HG02870 (cell line): Measurements from ENCODE around the gene AK9.

Experiments
- ATAC-seq: cut with Tn5 transposase; IDR thresholded peaks from one replicate; pipeline ENCODE4 v1.9.1; 2021; ENCODE audit warnings: mild to moderate bottlenecking, moderate library complexity; ENCODE audit not compliant: unreplicated experiment

Gene AK9

DNA sequence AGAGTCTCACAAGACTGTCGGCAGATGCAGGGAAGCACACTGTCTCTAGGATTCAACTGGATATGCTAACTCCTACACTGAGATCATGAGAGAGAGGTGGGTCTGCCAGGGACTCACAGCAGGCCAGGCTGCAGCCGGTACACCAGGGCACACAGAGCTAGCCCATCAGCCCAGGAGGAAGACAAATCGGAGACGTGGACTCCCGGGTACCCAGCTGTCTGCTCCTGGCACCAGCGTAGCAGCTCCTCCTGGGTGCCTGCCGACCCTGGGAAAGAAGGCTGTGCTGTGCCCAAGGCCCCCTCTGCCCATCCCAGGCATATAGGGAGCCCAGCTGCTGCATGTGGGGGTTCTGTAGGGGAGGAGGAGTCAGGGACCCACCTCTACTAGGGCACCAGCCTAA, 242.4 kb downstream of the AK9 start:
- no peak for ATAC-seq

DNA sequence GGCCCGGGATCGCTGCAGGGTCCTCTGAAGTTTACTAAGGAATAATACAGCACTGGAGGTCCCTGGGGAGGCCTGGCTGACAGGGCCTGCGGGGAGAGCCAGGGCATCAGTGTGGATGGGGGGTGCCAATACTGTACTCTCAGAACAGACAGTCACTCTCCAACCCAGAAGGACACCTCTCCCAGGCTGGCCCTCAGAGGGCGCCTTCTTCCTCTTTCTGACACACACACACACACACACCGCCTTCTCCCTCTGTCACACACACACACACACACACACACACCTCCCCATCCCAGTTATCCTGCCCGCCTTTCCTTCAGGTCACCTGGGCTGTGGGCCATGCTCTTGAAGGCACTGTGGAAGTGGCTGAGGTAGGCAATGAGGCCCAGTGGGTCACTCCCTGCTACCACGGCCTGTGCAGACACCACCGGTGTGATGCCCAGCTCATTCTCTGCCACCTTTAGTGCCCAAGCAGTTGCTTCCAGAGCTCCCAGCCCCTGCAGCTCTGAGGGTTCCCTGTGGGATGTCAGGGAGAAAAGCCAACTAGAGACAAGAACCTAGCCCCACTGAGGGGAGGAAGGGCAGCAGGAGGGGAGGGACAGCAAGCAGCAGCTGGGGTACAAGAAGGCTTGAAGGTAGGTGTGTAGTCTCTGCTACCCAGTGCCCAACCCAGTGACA, 243.0 kb downstream of the AK9 start:
- no peak for ATAC-seq

DNA sequence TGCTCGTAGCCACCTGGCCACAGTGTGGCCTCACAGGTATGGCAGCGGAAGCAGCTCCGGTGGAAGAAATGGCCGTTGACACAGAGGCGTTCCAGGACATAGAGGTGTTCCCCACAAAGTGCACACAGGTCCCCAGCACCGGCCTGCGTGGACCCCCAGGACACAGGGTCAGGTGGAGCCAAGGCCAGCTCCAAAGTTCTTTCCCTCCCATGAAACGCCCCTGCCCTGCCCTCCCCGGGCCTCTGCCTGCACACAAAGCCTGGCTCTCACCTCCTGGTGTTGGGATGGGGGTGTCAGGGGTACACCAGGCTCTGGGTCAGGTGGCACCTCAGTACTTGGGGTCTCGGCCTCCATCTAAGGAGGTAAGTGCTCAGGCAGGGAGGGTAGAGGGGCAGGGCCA, 243.9 kb downstream of the AK9 start:
- ATAC-seq: no peak

DNA sequence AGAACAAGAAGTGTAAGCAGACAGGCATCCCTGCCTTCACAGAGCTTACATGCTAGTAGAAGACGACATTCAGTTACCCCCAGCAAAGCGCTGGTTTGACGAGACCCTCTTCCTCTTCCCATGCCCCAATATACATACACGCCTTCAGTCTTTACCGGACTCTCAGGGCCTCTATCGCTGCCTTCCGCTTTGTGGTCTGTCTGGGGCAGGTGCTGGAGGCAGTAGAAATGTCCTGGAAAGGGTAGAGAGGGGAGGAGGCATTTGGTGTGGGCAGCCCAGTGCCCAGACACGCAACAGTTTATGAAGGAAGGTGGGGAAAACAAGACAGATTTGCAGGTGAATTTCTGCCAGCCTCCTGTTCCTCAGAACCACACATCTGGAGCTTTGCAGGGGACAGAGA, 244.5 kb downstream of the AK9 start:
- no peak for ATAC-seq

DNA sequence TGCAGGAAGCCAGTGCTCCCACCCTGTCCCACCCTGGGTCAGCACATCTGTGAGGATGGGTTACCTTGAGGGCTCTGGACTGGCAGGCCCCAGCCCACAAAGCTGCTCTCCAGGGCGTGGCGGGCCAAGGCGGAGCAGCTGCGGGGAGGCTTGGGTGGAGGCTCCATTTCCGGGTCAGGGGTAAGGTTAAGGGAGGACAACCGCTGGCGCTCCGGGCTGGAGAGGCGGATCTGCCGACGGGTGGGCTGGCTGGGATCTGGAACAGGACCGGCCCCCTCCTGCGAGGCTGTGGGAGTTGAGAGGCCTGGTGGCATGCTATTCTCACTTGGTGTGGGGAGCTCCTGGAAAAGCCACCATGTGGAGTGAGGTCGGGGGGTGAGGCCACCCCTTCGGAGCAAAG, 244.9 kb downstream of the AK9 start:
- no peak for ATAC-seq

DNA sequence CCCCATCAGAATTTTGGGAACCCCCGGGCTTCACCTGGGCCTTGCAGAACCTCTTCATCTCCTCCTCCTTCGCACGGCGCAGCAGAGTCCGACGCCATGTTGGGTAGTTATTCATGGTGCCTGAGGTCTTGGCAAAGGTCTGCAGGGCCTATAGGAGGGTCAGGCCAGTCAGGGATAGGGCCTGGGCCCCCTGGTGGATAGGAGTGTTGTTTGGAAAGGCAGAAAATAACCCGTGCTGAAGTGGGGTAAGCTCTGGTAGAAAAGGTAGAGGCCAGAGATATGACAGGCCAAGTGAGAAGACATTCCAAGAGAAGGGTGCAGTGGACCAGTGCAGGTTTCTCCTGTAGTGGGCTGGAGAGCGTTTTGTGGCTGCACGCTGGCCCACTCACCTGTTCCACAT, 245.6 kb downstream of the AK9 start:
- no peak for ATAC-seq

DNA sequence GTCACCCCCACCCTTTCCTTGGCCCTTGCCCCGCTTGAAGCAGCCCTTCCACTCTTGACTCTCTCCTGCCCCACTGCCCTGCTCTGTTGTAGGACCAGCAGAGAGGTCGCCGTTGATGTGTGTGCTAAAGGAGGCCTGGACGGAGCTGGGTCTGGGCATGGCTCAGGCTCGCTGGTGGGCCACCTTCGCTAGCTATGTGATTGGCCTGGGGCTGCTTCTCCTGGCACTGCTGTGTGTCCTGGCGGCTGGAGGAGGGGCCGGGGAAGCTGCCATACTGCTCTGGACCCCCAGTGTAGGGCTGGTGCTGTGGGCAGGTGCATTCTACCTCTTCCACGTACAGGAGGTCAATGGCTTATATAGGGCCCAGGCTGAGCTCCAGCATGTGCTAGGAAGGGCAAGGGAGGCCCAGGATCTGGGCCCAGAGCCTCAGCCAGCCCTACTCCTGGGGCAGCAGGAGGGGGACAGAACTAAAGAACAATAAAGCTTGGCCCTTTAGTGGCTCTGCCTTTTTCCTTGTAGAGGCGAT, 247.5 kb downstream of the AK9 start:
- no peak for ATAC-seq
